Astrocyte (in vitro differentiated cells and primary cell): ENCODE data around the gene SH3BP1. TPM values are rescaled to one million over a fixed set of nuclear protein-coding genes. Genes with fewer than 3 reads are reported as not detected.
A peak's percentile ranks its signal among the peaks of the same experiment; 100 is the strongest.

Source experiments
- DNase-seq: peaks from one replicate; pipeline ENCODE4 v3.0.0-alpha.2; 2010; ENCODE audit warnings: low read depth
- FAIRE-seq: peaks from 2 replicates; lab custom pipeline; 2011; peaks lifted over from hg19 to GRCh38; lab: Jason Lieb, UNC
- H2AFZ ChIP-seq: 2 replicates; pipeline ENCODE4 v1.6.0; 2012; ENCODE audit warnings: low read depth, low read length, inconsistent platforms
- H3K27ac ChIP-seq: 2 replicates; pipeline ENCODE4 v1.5.1; 2011; ENCODE audit warnings: low read depth, low read length, inconsistent platforms
- H3K27me3 ChIP-seq: 2 replicates; pipeline ENCODE4 v1.6.0; 2011; ENCODE audit warnings: low read length, inconsistent platforms; ENCODE audit not compliant: insufficient read depth
- H3K36me3 ChIP-seq: 2 replicates; pipeline ENCODE4 v1.5.1; 2011; ENCODE audit warnings: low read length, inconsistent platforms; ENCODE audit not compliant: insufficient read depth
- H3K4me1 ChIP-seq: 2 replicates; pipeline ENCODE4 v1.5.1; 2011; ENCODE audit warnings: low read length, inconsistent platforms; ENCODE audit not compliant: insufficient read depth
- H3K4me2 ChIP-seq: 2 replicates; pipeline ENCODE4 v1.6.0; 2012; ENCODE audit warnings: low read length, inconsistent platforms
- H3K4me3 ChIP-seq: 2 replicates; pipeline ENCODE4 v1.5.1; 2011; ENCODE audit warnings: low read depth, mild to moderate bottlenecking, low read length, inconsistent platforms; ENCODE audit not compliant: insufficient read depth
- H3K79me2 ChIP-seq: 2 replicates; pipeline ENCODE4 v1.6.0; 2012; ENCODE audit warnings: mild to moderate bottlenecking, low read length, inconsistent platforms; ENCODE audit not compliant: insufficient read depth
- H3K9ac ChIP-seq: 2 replicates; pipeline ENCODE4 v1.6.0; 2012; ENCODE audit warnings: mild to moderate bottlenecking, low read length, inconsistent platforms
- H3K9me3 ChIP-seq: 2 replicates; pipeline ENCODE4 v1.5.1; 2012; ENCODE audit warnings: low read depth, mild to moderate bottlenecking, low read length, inconsistent platforms; ENCODE audit not compliant: insufficient read depth
- H4K20me1 ChIP-seq: 2 replicates; pipeline ENCODE4 v1.6.0; 2012; ENCODE audit warnings: low read length, inconsistent platforms; ENCODE audit not compliant: insufficient read depth
- H3K27ac Mint-ChIP-seq: one replicate; pipeline ENCODE4 v1.8.0; 2021; ENCODE audit warnings: mild to moderate bottlenecking, mixed read lengths; ENCODE audit not compliant: unreplicated experiment
- H3K27me3 Mint-ChIP-seq: one replicate; pipeline ENCODE4 v1.8.0; 2021; ENCODE audit warnings: low read depth, mixed read lengths; ENCODE audit not compliant: unreplicated experiment
- H3K36me3 Mint-ChIP-seq: one replicate; pipeline ENCODE4 v1.8.0; 2021; ENCODE audit warnings: low read depth, mixed read lengths; ENCODE audit not compliant: unreplicated experiment
- H3K4me1 Mint-ChIP-seq: one replicate; pipeline ENCODE4 v1.8.0; 2021; ENCODE audit warnings: low read depth, mixed read lengths; ENCODE audit not compliant: unreplicated experiment
- H3K4me3 Mint-ChIP-seq: one replicate; pipeline ENCODE4 v1.8.0; 2021; ENCODE audit warnings: mild to moderate bottlenecking, moderate library complexity, mixed read lengths; ENCODE audit not compliant: unreplicated experiment
- H3K9me3 Mint-ChIP-seq: one replicate; pipeline ENCODE4 v1.8.0; 2021; ENCODE audit warnings: mild to moderate bottlenecking, mixed read lengths; ENCODE audit not compliant: unreplicated experiment
- EZH2 ChIP-seq: IDR thresholded peaks from 2 replicates; pipeline ENCODE4 v1.6.1; 2012; ENCODE audit warnings: mild to moderate bottlenecking, low read length, inconsistent platforms; ENCODE audit not compliant: insufficient read depth
- total RNA-seq: library from RNA; stranded (reverse); gene quantifications from 2 replicates; pipeline ENCODE4 v1.2.1, GENCODE V29; 2021
- TF ChIP-seq, protein P1 (sequence below): IDR thresholded peaks from 2 replicates; pipeline ENCODE4 v1.5.1; 2011; ENCODE audit warnings: low read depth, mild to moderate bottlenecking, inconsistent platforms, low read length, moderate library complexity; ENCODE audit not compliant: insufficient read depth

SH3BP1 gene
- total RNA-seq, 1 donor from 2014 or later = 26.5 TPM

DNA sequence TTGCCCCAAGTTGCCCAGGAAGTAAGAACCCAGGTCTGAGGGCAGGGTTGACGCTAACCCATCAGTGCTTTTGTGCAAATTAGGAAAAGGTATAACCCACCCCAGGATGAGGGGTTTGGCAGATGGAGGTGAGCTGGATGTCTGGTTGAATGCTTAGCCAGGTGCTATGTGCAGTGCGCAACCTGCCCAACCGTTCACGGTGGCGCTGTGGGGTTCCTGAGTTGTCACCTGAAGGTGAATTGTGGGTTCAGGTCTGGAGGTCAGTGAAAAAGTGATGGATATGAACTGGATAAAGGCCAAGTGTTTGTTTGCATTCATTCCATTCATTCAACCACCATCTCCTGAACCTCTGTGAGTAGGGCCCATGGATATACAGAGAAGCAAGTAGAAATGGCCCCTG, 45.2 kb upstream of the SH3BP1 start:
- H3K4me3 Mint-ChIP-seq = no peak overlapping the region
- no peak overlapping the region for H2AFZ ChIP-seq

DNA sequence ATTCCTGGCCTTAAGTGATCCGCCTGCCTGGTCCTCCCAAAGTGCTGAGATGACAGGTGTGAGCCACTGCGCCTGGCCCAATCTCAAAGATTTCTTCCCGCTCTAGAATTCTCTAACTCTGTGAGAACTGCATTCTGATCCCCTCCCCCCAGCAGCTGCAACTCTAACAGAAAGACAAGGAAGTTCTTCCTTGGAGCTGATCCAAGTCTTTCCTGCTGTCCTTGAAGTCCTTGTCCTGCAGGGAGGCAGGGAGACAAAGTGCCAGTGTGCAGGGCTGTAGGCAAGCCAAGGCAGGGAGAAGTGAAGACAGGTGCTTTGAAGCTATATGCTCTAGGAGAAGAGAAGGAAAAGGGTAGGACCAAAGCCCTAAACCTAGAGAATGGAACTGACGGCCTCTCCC, 40.3 kb upstream of the SH3BP1 start:
- Histone ChIP-seq H3K27me3 (peaks cover 2% of the 10 kb centered on the region), H3K9ac (no peak overlapping the region), H3K4me3 (no peak overlapping the region), H3K4me2 (no peak overlapping the region), H4K20me1 (no peaks in the 10 kb centered on the region), H3K9me3 (no peaks in the 10 kb centered on the region), H3K4me1 (peaks cover 4% of the 10 kb centered on the region), H3K79me2 (no peaks in the 10 kb centered on the region), H3K27ac (no peak overlapping the region), H3K36me3 (no peaks in the 10 kb centered on the region), H2AFZ (no peak overlapping the region)
- H3K27me3 Mint-ChIP-seq = no peaks in the 10 kb centered on the region
- FAIRE-seq = no peak
- H3K9me3 Mint-ChIP-seq = no peaks in the 10 kb centered on the region
- H3K4me1 Mint-ChIP-seq = peaks cover 4% of the 10 kb centered on the region
- no peak overlapping the region for H3K27ac Mint-ChIP-seq
- no peak for DNase-seq
- no peak for TF ChIP-seq EZH2
- TF ChIP-seq, protein P1, sequence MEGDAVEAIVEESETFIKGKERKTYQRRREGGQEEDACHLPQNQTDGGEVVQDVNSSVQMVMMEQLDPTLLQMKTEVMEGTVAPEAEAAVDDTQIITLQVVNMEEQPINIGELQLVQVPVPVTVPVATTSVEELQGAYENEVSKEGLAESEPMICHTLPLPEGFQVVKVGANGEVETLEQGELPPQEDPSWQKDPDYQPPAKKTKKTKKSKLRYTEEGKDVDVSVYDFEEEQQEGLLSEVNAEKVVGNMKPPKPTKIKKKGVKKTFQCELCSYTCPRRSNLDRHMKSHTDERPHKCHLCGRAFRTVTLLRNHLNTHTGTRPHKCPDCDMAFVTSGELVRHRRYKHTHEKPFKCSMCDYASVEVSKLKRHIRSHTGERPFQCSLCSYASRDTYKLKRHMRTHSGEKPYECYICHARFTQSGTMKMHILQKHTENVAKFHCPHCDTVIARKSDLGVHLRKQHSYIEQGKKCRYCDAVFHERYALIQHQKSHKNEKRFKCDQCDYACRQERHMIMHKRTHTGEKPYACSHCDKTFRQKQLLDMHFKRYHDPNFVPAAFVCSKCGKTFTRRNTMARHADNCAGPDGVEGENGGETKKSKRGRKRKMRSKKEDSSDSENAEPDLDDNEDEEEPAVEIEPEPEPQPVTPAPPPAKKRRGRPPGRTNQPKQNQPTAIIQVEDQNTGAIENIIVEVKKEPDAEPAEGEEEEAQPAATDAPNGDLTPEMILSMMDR = no peak
- H3K4me3 Mint-ChIP-seq = peak overlapping the region; percentile 17
- no peaks in the 10 kb centered on the region for H3K36me3 Mint-ChIP-seq

More for the DNA sequence above, 45.2 kb upstream of the SH3BP1 start:
- H3K9ac ChIP-seq = no peak overlapping the region
- no peaks in the 10 kb centered on the region for H3K9me3 ChIP-seq
- no peaks in the 10 kb centered on the region for H3K36me3 ChIP-seq
- Mint-ChIP-seq H3K36me3 (no peaks in the 10 kb centered on the region), H3K27me3 (peaks cover 4% of the 10 kb centered on the region), H3K4me1 (peaks cover 3% of the 10 kb centered on the region), H3K9me3 (peaks cover 4% of the 10 kb centered on the region), H3K27ac (no peak overlapping the region)
- H3K4me2 ChIP-seq = no peak overlapping the region
- H3K4me1 ChIP-seq = no peaks in the 10 kb centered on the region
- no peak overlapping the region for H3K4me3 ChIP-seq
- FAIRE-seq (no peak), DNase-seq (no peak)
- no peaks in the 10 kb centered on the region for H3K79me2 ChIP-seq
- H4K20me1 ChIP-seq = no peaks in the 10 kb centered on the region
- TF ChIP-seq, protein P1 = no peak
- no peak for TF ChIP-seq EZH2
- no peak overlapping the region for H3K27ac ChIP-seq
- H3K27me3 ChIP-seq = no peaks in the 10 kb centered on the region

DNA sequence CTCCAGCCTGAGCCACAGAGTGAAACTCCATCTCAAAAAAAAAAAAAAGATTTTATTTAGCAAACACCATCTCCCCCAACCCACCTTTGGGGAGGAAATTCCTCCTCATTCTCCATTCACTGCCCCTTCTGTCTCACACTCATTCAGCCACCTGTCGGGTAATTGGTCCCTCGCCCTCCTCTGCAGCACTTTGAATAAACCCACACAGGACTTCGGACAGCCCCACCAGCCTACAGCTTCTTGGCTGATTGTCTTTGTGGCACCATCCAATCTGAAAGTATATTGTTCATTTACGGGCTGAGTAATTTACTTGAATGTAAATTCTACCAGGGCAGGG, 38.3 kb upstream of the SH3BP1 start:
- no peaks in the 10 kb centered on the region for H3K9me3 ChIP-seq
- H3K9ac ChIP-seq = no peak overlapping the region
- no peak overlapping the region for H3K4me3 ChIP-seq
- no peak for FAIRE-seq
- peaks cover 4% of the 10 kb centered on the region for H3K4me1 ChIP-seq
- Mint-ChIP-seq H3K4me1 (peaks cover 4% of the 10 kb centered on the region), H3K27me3 (no peaks in the 10 kb centered on the region), H3K36me3 (no peaks in the 10 kb centered on the region), H3K27ac (no peak overlapping the region), H3K9me3 (no peaks in the 10 kb centered on the region), H3K4me3 (no peak overlapping the region)
- peak overlapping the region; percentile 36 for H3K4me2 ChIP-seq
- no peaks in the 10 kb centered on the region for H3K79me2 ChIP-seq
- no peak overlapping the region for H3K27ac ChIP-seq
- DNase-seq = no peak
- H4K20me1 ChIP-seq = no peaks in the 10 kb centered on the region
- H2AFZ ChIP-seq = no peak overlapping the region
- TF ChIP-seq, protein P1 = no peak
- TF ChIP-seq EZH2 = no peak
- no peaks in the 10 kb centered on the region for H3K36me3 ChIP-seq
- peaks cover 5% of the 10 kb centered on the region for H3K27me3 ChIP-seq
